ENCODE data around the gene SMIM44. TPM values are rescaled to one million over a fixed set of nuclear protein-coding genes. Genes with fewer than 3 reads are reported as not detected.
A peak's percentile ranks its signal among the peaks of the same experiment; 100 is the strongest.

Gene SMIM44
- total and polyA plus RNA-seq, 9 of the 15 experiments (the other 6 are each of a cell fraction or from before 2014, with no cell fraction given): not detected

GRCh38 chr19:3480383-3481091 is 2.7 kb downstream of the SMIM44 start, which contains the start of gene SMIM24:
Gene SMIM24 (minus strand): TSS chr19:3480525. CDS start chr19:3480463, 62 bp downstream.
- FAIRE-seq: no peak
- Histone ChIP-seq H2AFZ (ENCODE audit: low read depth, low read length) (peak within 1 kb of the TSS; percentile 69), H3K4me2 (ENCODE audit: insufficient read depth, low read length) (peak within 1 kb of the TSS; percentile 80), H3K36me3 (ENCODE audit: control insufficient read depth, insufficient read depth, low read length) (no peaks in the 10 kb centered on the region), H3K27me3 (ENCODE audit: control insufficient read depth in 2 of 2, insufficient read depth in 2 of 2, low read length in 2 of 2) (peaks cover 21 to 27% of the 10 kb centered on the region in 2 experiments; a peak in 4 of 5 replicates), H3K9me1 (ENCODE audit: control insufficient read depth, insufficient read depth, low read length) (no peaks in the 10 kb centered on the region), H3K79me2 (ENCODE audit: control insufficient read depth, insufficient read depth, low read length) (no peaks in the 10 kb centered on the region), H4K20me1 (replicated peaks; ENCODE audit: control insufficient read depth, insufficient read depth, low read length) (peaks cover 8% of the 10 kb centered on the region; the same call in 1 of the 2 replicates), H3K4me3 (peak within 1 kb of the TSS; percentile 43), H3K9me3 (replicated peaks; ENCODE audit: control insufficient read depth, insufficient read depth, low read depth, low read length) (no peaks in the 10 kb centered on the region), H3K9ac (ENCODE audit: insufficient read depth in 1 of 2, low read depth in 2 of 2, low read length in 2 of 2) (peak within 1 kb of the TSS in 1 of 2 experiments; percentile 81; a peak in 1 of 4 replicates), H3K4me1 (replicated peaks in 1 of 2; ENCODE audit: control insufficient read depth in 2 of 2, insufficient read depth in 2 of 2, low read length in 2 of 2) (peaks cover 11 to 45% of the 10 kb centered on the region in 2 experiments), H3K27ac (ENCODE audit: extremely low read depth, low read depth, low read length) (no peak within 1 kb of the TSS)
- TF ChIP-seq CBFA2T3 (IDR thresholded peaks at IDR 0.05) (peak; percentile 15; the same call in 1 of the 2 replicates), ELF4 (CRISPR knock-in tag; IDR thresholded peaks at IDR 0.05) (no peak), EGR1 (conservative IDR thresholded peaks at IDR 0.05) (peak; percentile 43; the same call in 1 of the 2 replicates), CBFA2T2 (conservative IDR thresholded peaks at IDR 0.05) (0 out of 2 replicates have a peak, but pooled peaks have one; percentile 14), MLLT1 (IDR thresholded peaks at IDR 0.05) (no peak), ZBTB7A (IDR thresholded peaks at IDR 0.05; ENCODE audit: borderline replicate concordance, control insufficient read depth, low read depth, low read length) (peak; percentile 67; the same call in 1 of the 2 replicates), ERF (CRISPR knock-in tag; IDR thresholded peaks at IDR 0.05) (no peak)
- no TSS peak for BruUV-seq (replicated peaks)
- in situ Hi-C loops (cut with MboI): no loop called here
- POLR2A ChIA-PET: interaction anchor here (0.6 to 1.9 kb wide), 5 partner anchors 11 to 766 kb away, joined by 3 to 8 read pairs (median 3); partner anchors contain the start of gene DOHH
- DNase-seq (ENCODE audit: extremely low read depth in 1 of 4, low spot score in 3 of 4): peak in 3 of 4 experiments; percentile 51 to 52 (median 51)
- CTCF ChIA-PET (ENCODE audit: low intra/inter-chr PET ratio): no interaction called here
- intact Hi-C loops (cut with micrococcal nuclease): no loop called here
- no peak for ATAC-seq
- 23% methylated on average over 22 of the region's 27 CpGs for WGBS (ENCODE audit: insufficient coverage, low coverage, missing lambda C conversion rate)

All from K562 (cell line).